Loucy (cell line): ENCODE results near the gene MYH6.

ENCODE experiments used
- EZH2phosphoT487 ChIP-seq: fragments of 200-600 bp; IDR thresholded peaks from 2 replicates; pipeline ENCODE4 v1.6.1; 2018; ENCODE audit warnings: antibody characterized with exemption, mild to moderate bottlenecking, moderate library complexity, borderline replicate concordance
- TF ChIP-seq, protein P1 (sequence below): fragments of 200-600 bp; sonication (generic); conservative IDR thresholded peaks from 2 replicates; pipeline ENCODE4 v1.5.1; 2014; ENCODE audit warnings: mild to moderate bottlenecking, antibody characterized with exemption, low read length

GRCh38 chr14:23377198-23377550 lies 30.9 kb downstream of the MYH6 start:
- TF ChIP-seq EZH2phosphoT487, result no peak
- TF ChIP-seq, protein P1, sequence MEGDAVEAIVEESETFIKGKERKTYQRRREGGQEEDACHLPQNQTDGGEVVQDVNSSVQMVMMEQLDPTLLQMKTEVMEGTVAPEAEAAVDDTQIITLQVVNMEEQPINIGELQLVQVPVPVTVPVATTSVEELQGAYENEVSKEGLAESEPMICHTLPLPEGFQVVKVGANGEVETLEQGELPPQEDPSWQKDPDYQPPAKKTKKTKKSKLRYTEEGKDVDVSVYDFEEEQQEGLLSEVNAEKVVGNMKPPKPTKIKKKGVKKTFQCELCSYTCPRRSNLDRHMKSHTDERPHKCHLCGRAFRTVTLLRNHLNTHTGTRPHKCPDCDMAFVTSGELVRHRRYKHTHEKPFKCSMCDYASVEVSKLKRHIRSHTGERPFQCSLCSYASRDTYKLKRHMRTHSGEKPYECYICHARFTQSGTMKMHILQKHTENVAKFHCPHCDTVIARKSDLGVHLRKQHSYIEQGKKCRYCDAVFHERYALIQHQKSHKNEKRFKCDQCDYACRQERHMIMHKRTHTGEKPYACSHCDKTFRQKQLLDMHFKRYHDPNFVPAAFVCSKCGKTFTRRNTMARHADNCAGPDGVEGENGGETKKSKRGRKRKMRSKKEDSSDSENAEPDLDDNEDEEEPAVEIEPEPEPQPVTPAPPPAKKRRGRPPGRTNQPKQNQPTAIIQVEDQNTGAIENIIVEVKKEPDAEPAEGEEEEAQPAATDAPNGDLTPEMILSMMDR, result no peak
